NCI-H2107 (cell line): Measurements from ENCODE around the gene TTYH1.
A peak's percentile ranks its signal among the peaks of the same experiment; 100 is the strongest.
"Not testable (repeated sequence)": the region's sequence is repeated elsewhere in the genome, so short reads cannot be mapped to it uniquely, and the experiment has no call there.

Experiments used
- DNase-seq: peaks from one replicate; lab custom pipeline; 2025; lab: John Stamatoyannopoulos, UW

The TTYH1 gene

GRCh38 chr19:54415208-54415900 lies at the start of gene TTYH1:
TTYH1 (plus strand) TSS chr19:54415464; CDS start chr19:54415553, 89 bp downstream.
- no peak for DNase-seq

- not testable (repeated sequence) for DNase-seq
Measured at GRCh38 chr19:54365798-54366197, 49.5 kb upstream of the TTYH1 start.

- DNase-seq = no peak
Measured at GRCh38 chr19:54366811-54367210, 48.5 kb upstream of the TTYH1 start.

- DNase-seq = no peak
Measured at GRCh38 chr19:54369082-54369687, 46.1 kb upstream of the TTYH1 start.

- not testable (repeated sequence) for DNase-seq
Measured at GRCh38 chr19:54369688-54370433, 45.4 kb upstream of the TTYH1 start.

GRCh38 chr19:54370434-54370796 lies 44.8 kb upstream of the TTYH1 start:
- not testable (repeated sequence) for DNase-seq

GRCh38 chr19:54371453-54371852 lies 43.8 kb upstream of the TTYH1 start:
- not testable (repeated sequence) for DNase-seq

GRCh38 chr19:54373781-54374631 lies 41.3 kb upstream of the TTYH1 start:
- DNase-seq = no peak

- DNase-seq = not testable (repeated sequence)
Measured at GRCh38 chr19:54375181-54375938, 39.9 kb upstream of the TTYH1 start.

GRCh38 chr19:54376610-54377285 lies 38.5 kb upstream of the TTYH1 start:
- no peak for DNase-seq

- no peak for DNase-seq
Measured at GRCh38 chr19:54379187-54379678, 36.0 kb upstream of the TTYH1 start.

- DNase-seq = no peak
Measured at GRCh38 chr19:54380897-54381296, 34.4 kb upstream of the TTYH1 start.

GRCh38 chr19:54382041-54382440 lies 33.2 kb upstream of the TTYH1 start:
- DNase-seq = not testable (repeated sequence)

- DNase-seq = no peak
Measured at GRCh38 chr19:54383330-54383729, 31.9 kb upstream of the TTYH1 start.

- DNase-seq = no peak
Measured at GRCh38 chr19:54387991-54388801, 27.1 kb upstream of the TTYH1 start.

- DNase-seq = no peak
Measured at GRCh38 chr19:54388802-54389139, 26.5 kb upstream of the TTYH1 start.

- no peak for DNase-seq
Measured at GRCh38 chr19:54389553-54389952, 25.7 kb upstream of the TTYH1 start.

GRCh38 chr19:54390942-54391577 lies 24.2 kb upstream of the TTYH1 start:
- DNase-seq = peak; percentile 13

- DNase-seq = no peak
Measured at GRCh38 chr19:54391589-54392061, 23.6 kb upstream of the TTYH1 start.
